ENCODE results near the gene ZBTB1.

DNA sequence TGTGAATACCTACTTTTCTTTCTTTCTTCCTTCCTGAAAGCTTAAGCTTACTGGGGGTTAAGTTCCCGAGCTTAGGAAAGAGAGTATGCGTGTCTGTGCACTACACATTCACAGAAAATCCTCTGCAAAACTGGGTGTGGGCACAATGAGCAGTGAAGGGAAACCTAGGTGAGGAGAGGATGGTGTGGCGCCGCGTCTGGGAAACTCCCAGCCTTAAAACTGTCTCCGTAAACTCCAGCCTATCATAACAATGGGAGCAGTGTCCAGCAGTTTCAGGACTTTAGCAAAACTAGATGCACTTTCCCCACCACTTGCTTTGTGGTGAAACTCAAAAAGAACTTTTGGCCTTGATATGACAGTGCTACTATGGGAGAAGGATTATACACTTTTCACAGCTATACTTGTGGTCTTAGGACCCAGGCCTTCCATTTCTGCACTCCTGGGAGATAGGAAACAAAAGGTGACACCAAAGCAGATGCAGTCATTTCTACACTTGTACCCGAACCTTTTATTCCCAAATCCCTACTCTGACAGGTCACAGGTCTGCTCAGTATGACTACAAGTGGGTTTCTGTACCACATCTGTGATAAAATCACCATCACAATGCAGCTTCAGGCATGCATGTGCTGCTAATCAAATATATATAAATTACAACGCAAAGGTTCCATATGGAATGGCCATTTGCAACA lies 28.8 kb upstream of the ZBTB1 start:
- TF ChIP-seq, protein P1, sequence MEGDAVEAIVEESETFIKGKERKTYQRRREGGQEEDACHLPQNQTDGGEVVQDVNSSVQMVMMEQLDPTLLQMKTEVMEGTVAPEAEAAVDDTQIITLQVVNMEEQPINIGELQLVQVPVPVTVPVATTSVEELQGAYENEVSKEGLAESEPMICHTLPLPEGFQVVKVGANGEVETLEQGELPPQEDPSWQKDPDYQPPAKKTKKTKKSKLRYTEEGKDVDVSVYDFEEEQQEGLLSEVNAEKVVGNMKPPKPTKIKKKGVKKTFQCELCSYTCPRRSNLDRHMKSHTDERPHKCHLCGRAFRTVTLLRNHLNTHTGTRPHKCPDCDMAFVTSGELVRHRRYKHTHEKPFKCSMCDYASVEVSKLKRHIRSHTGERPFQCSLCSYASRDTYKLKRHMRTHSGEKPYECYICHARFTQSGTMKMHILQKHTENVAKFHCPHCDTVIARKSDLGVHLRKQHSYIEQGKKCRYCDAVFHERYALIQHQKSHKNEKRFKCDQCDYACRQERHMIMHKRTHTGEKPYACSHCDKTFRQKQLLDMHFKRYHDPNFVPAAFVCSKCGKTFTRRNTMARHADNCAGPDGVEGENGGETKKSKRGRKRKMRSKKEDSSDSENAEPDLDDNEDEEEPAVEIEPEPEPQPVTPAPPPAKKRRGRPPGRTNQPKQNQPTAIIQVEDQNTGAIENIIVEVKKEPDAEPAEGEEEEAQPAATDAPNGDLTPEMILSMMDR (IDR thresholded peaks at IDR 0.05), result no peak
- TF ChIP-seq POLR2A (IDR thresholded peaks at IDR 0.05), result no peak

Data from testis (tissue), 2 donors.